GM12873 (cell line): ENCODE measurements around the gene GALNT8.

Source experiments
- CTCF ChIP-seq: IDR thresholded peaks from 2 replicates; pipeline ENCODE4 v1.5.1; 2012; ENCODE audit warnings: low read depth, mild to moderate bottlenecking, moderate library complexity, low read length, control low read depth; ENCODE audit not compliant: insufficient read depth; ENCODE audit errors: missing control alignments

GALNT8 gene

GRCh38 chr12:4771172-4771959 is 51.2 kb downstream of the GALNT8 start:
- TF ChIP-seq CTCF, result no peak

GRCh38 chr12:4771960-4772566 is 51.9 kb downstream of the GALNT8 start:
- TF ChIP-seq CTCF, result no peak

GRCh38 chr12:4775936-4776335 is 55.7 kb downstream of the GALNT8 start:
- no peak for TF ChIP-seq CTCF

GRCh38 chr12:4779749-4780148 is 59.5 kb downstream of the GALNT8 start:
- TF ChIP-seq CTCF, result no peak

GRCh38 chr12:4780641-4781611 is 60.7 kb downstream of the GALNT8 start:
- TF ChIP-seq CTCF, result no peak

GRCh38 chr12:4784404-4785054 is 64.3 kb downstream of the GALNT8 start:
- TF ChIP-seq CTCF, result no peak

GRCh38 chr12:4786795-4787194 is 66.6 kb downstream of the GALNT8 start:
- TF ChIP-seq CTCF, result no peak
